Colonic mucosa (tissue), 4 donors: Measurements from ENCODE around the gene TAP2. TPM values are rescaled to one million over a fixed set of nuclear protein-coding genes. Genes with fewer than 3 reads are reported as not detected.

ENCODE experiments used
- DNase-seq: peaks from one replicate; pipeline ENCODE4 v3.0.0-alpha.2; 2020
- H3K27ac ChIP-seq: fragments of 200-600 bp; one replicate; pipeline ENCODE4 v1.8.0; 2021
- H3K27me3 ChIP-seq: fragments of 200-600 bp; one replicate; pipeline ENCODE4 v1.8.0; 2021
- H3K36me3 ChIP-seq: fragments of 200-600 bp; one replicate; pipeline ENCODE4 v1.8.0; 2021
- H3K4me1 ChIP-seq: fragments of 200-600 bp; one replicate; pipeline ENCODE4 v1.8.0; 2021; ENCODE audit warnings: mild to moderate bottlenecking
- H3K4me3 ChIP-seq: fragments of 200-600 bp; one replicate; pipeline ENCODE4 v1.8.0; 2021
- H3K9ac ChIP-seq, 2 donors: one replicate each; pipeline ENCODE4 v1.7.0; 2013; ENCODE audit warnings: control low read depth in 2 of 2, low read depth in 2 of 2, low read length in 2 of 2
- H3K9me3 ChIP-seq: fragments of 200-600 bp; one replicate; pipeline ENCODE4 v1.8.0; 2021
- CTCF ChIP-seq: fragments of 200-600 bp; IDR thresholded peaks from one replicate; pipeline ENCODE4 v1.8.0; 2022; ENCODE audit warnings: antibody characterized with exemption, mild to moderate bottlenecking
- intact Hi-C: fragments of 100-400 bp; cut with DNase I; formaldehyde crosslinking; loops from one replicate; pipeline ENCODE4 v1.14.1; 2022
- total RNA-seq, 2 donors: library from RNA; stranded (reverse); fragmentation: NEBNext Ultra II Directional in 1 of 2; extraction: Animal tissue kit (Norgen Biotek cat#: 25700) in 1 of 2; gene quantifications; one replicate each; pipeline ENCODE4 v1.2.1, GENCODE V29; 2021
- donor health status: healthy.
- donor health status: DM: no; HTN: no; CAD: no.
- donor health status: DM: no; HTN: no; CAD: no.

Gene TAP2
- total RNA-seq, 2 donors from 2014 or later, result 45.2 to 95.1 TPM

GRCh38 chr6:32843331-32843978 is 4.9 kb upstream of the TAP2 start:
- intact Hi-C loops, result no loop called here
- TF ChIP-seq CTCF, result no peak
- Histone ChIP-seq H3K27ac (peak overlapping the region; percentile 97), H3K9ac (peak overlapping the region; percentile 98 to 99), H3K4me1 (peaks cover 14% of the 10 kb centered on the region), H3K27me3 (no peaks in the 10 kb centered on the region), H3K4me3 (peak overlapping the region; percentile 77), H3K9me3 (no peaks in the 10 kb centered on the region), H3K36me3 (peaks cover 9% of the 10 kb centered on the region)
- no peak for DNase-seq

- Histone ChIP-seq H3K4me1 (peaks cover 16% of the 10 kb centered on the region), H3K27me3 (no peaks in the 10 kb centered on the region), H3K9me3 (no peaks in the 10 kb centered on the region), H3K36me3 (peaks cover 9% of the 10 kb centered on the region), H3K27ac (peak overlapping the region; percentile 97), H3K9ac (peak overlapping the region in 1 of 2 donors; percentile 7), H3K4me3 (no peak overlapping the region)
- TF ChIP-seq CTCF, result no peak
- no peak for DNase-seq
- intact Hi-C loops, result no loop called here
Observed at GRCh38 chr6:32842690-32843089, 4.2 kb upstream of the TAP2 start.

GRCh38 chr6:32842021-32842650 is 3.6 kb upstream of the TAP2 start:
- Histone ChIP-seq H3K4me3 (no peak overlapping the region), H3K36me3 (peaks cover 7% of the 10 kb centered on the region), H3K9ac (peak overlapping the region in 1 of 2 donors; percentile 7), H3K27me3 (no peaks in the 10 kb centered on the region), H3K4me1 (peaks cover 21% of the 10 kb centered on the region), H3K9me3 (no peaks in the 10 kb centered on the region), H3K27ac (peak overlapping the region; percentile 97)
- intact Hi-C loops, result no loop called here
- DNase-seq, result no peak
- TF ChIP-seq CTCF, result no peak

- no peak overlapping the region for H3K27ac ChIP-seq
- no peak for TF ChIP-seq CTCF
- intact Hi-C loops, result no loop called here
- no peak overlapping the region for H3K4me3 ChIP-seq
- no peaks in the 10 kb centered on the region for H3K36me3 ChIP-seq
- H3K27me3 ChIP-seq, result no peaks in the 10 kb centered on the region
- no peak for DNase-seq
- H3K9me3 ChIP-seq, result no peaks in the 10 kb centered on the region
- H3K4me1 ChIP-seq, result peaks cover 14% of the 10 kb centered on the region
- no peak overlapping the region for H3K9ac ChIP-seq
Observed at GRCh38 chr6:32840604-32841246, 2.2 kb upstream of the TAP2 start.

- no peak overlapping the region for H3K4me3 ChIP-seq
- TF ChIP-seq CTCF, result no peak
- no peaks in the 10 kb centered on the region for H3K9me3 ChIP-seq
- H3K9ac ChIP-seq, result no peak overlapping the region
- peaks cover 14% of the 10 kb centered on the region for H3K4me1 ChIP-seq
- DNase-seq, result no peak
- intact Hi-C loops, result loop anchor here (2.0 to 5.0 kb wide), 2 partner anchors 15 to 33 kb away; partner anchors contain the start of gene PSMB9
- H3K27ac ChIP-seq, result peak overlapping the region; percentile 94
- H3K36me3 ChIP-seq, result no peaks in the 10 kb centered on the region
- no peaks in the 10 kb centered on the region for H3K27me3 ChIP-seq
Observed at GRCh38 chr6:32839356-32839755, 817 bp upstream of the TAP2 start.
